Skeletal muscle satellite cell (primary cell): ENCODE data around the gene SPDYE5. TPM values are rescaled to one million over a fixed set of nuclear protein-coding genes. Genes with fewer than 3 reads are reported as not detected.
A peak's percentile ranks its signal among the peaks of the same experiment; 100 is the strongest.
"Not testable (repeated sequence)": the region's sequence is repeated elsewhere in the genome, so short reads cannot be mapped to it uniquely, and the experiment has no call there.

Experiments
- H3K27me3 ChIP-seq: 2 replicates; pipeline ENCODE4 v1.7.0; 2013; ENCODE audit warnings: low read length; ENCODE audit not compliant: control insufficient read depth, insufficient read depth
- H3K36me3 ChIP-seq: 2 replicates; pipeline ENCODE4 v1.7.0; 2013; ENCODE audit warnings: mild to moderate bottlenecking, control low read depth, low read length; ENCODE audit not compliant: insufficient read depth
- H3K4me1 ChIP-seq: 2 replicates; pipeline ENCODE4 v1.7.0; 2013; ENCODE audit warnings: low read length; ENCODE audit not compliant: control insufficient read depth, insufficient read depth
- H3K4me2 ChIP-seq: 2 replicates; pipeline ENCODE4 v1.7.0; 2013; ENCODE audit warnings: mild to moderate bottlenecking, low read length
- H3K4me3 ChIP-seq: 2 replicates; pipeline ENCODE4 v1.7.0; 2013; ENCODE audit warnings: low read length
- H3K9ac ChIP-seq: 2 replicates; pipeline ENCODE4 v1.7.0; 2013; ENCODE audit warnings: mild to moderate bottlenecking, low read depth, low read length, moderate library complexity
- H3K9me3 ChIP-seq: replicated peaks from 2 replicates; pipeline ENCODE4 v1.7.0; 2013; ENCODE audit warnings: mild to moderate bottlenecking, control low read depth, low read length
- total RNA-seq: library from RNA; depleted of rRNA; stranded (reverse); fragments of >200 nt; gene quantifications from 2 replicates; pipeline ENCODE4 v1.2.3, GENCODE V29; 2012; rRNA removed

Gene SPDYE5, protein sequence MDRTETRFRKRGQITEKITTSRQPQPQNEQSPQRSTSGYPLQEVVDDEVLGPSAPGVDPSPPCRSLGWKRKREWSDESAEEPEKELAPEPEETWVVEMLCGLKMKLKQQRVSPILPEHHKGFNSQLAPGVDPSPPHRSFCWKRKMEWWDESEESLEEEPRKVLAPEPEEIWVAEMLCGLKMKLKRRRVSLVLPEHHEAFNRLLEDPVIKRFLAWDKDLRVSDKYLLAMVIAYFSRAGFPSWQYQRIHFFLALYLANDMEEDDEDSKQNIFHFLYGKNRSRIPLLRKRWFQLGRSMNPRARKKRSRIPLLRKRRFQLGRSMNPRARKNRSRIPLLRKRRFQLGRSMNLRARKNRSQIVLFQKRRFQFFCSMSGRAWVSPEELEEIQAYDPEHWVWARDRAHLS
- total RNA-seq: not detected in 2 replicates

GRCh38 chr7:75492020-75492419, at the start of gene SPDYE5:
TSS of gene SPDYE5 (plus strand) at chr7:75492320. CDS start at chr7:75494048, 1,728 bp downstream.
- H3K4me1 ChIP-seq, H3K27me3 ChIP-seq, H3K36me3 ChIP-seq, H3K9ac ChIP-seq, H3K4me3 ChIP-seq, H3K4me2 ChIP-seq, H3K9me3 ChIP-seq: not testable (repeated sequence)

GRCh38 chr7:75442465-75443111, 49.5 kb upstream of the SPDYE5 start:
- Histone ChIP-seq H3K36me3 (peaks cover 27% of the 10 kb centered on the region), H3K4me3 (peak overlapping the region; percentile 69), H3K4me2 (peak overlapping the region; percentile 65), H3K9ac (peak overlapping the region; percentile 79)
- not testable (repeated sequence) for H3K4me1 ChIP-seq, H3K27me3 ChIP-seq, H3K9me3 ChIP-seq

GRCh38 chr7:75449946-75450345, 42.2 kb upstream of the SPDYE5 start:
- not testable (repeated sequence) for H3K4me3 ChIP-seq, H3K4me2 ChIP-seq

DNA sequence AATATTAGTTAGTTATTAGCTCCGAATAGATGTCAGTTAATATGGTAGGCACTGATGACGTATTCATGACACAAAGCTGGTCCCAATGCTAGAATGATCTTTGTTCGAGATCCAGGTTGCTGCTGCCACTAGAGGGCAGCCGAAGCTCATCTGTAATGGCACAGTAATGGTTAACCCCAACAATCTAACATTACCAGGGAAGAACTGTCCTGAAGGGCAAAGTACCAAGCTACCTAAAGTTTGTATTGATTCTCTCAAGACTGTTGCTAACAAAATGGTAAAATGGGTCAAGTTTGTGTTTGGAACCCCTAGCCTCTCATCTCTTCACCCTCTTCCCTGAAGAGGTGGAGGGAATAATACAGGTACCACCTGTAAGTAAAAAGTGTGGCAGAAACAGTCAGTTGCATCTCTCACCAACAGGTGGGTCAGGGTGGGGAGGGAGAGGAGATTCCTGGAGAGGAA, 39.6 kb upstream of the SPDYE5 start:
- not testable (repeated sequence) for H3K9ac ChIP-seq, H3K27me3 ChIP-seq, H3K36me3 ChIP-seq, H3K4me1 ChIP-seq, H3K4me2 ChIP-seq, H3K4me3 ChIP-seq, H3K9me3 ChIP-seq

More at GRCh38 chr7:75449946-75450345, 42.2 kb upstream of the SPDYE5 start:
- H3K4me1 ChIP-seq, H3K9me3 ChIP-seq, H3K36me3 ChIP-seq, H3K27me3 ChIP-seq, H3K9ac ChIP-seq: not testable (repeated sequence)

DNA sequence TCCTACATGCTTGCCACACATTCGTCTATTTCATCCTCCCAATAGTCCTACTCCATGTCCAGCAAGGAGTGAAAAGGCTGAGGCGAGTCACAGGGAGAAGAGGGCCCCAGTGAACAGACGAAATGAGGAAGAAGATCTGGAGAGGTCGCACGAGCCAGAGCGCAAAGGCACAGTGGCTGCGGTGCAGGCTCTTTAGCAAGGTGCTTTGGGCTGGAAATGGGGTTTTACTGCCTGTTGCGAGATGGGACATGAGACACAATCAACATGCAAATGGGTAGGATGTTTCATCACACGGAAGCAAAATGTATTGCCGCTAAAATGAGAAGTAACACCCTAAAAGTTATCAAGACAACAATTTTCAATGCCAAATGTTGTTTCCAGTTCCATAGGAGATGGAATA, 35.7 kb upstream of the SPDYE5 start:
- H3K4me1 ChIP-seq, H3K4me3 ChIP-seq, H3K27me3 ChIP-seq, H3K9me3 ChIP-seq, H3K9ac ChIP-seq, H3K4me2 ChIP-seq, H3K36me3 ChIP-seq: not testable (repeated sequence)

GRCh38 chr7:75458034-75458433, 34.1 kb upstream of the SPDYE5 start:
- H3K4me1 ChIP-seq, H3K36me3 ChIP-seq, H3K4me3 ChIP-seq, H3K9ac ChIP-seq, H3K9me3 ChIP-seq, H3K4me2 ChIP-seq, H3K27me3 ChIP-seq: not testable (repeated sequence)

- not testable (repeated sequence) for H3K9ac ChIP-seq, H3K4me3 ChIP-seq, H3K4me1 ChIP-seq, H3K36me3 ChIP-seq, H3K9me3 ChIP-seq, H3K4me2 ChIP-seq, H3K27me3 ChIP-seq
Measured at GRCh38 chr7:75460541-75460940, 31.6 kb upstream of the SPDYE5 start.

- H3K4me3 ChIP-seq, H3K4me1 ChIP-seq, H3K27me3 ChIP-seq, H3K4me2 ChIP-seq, H3K9me3 ChIP-seq, H3K9ac ChIP-seq: not testable (repeated sequence)
- H3K36me3 ChIP-seq: peaks cover 13% of the 10 kb centered on the region
Measured at GRCh38 chr7:75470166-75470565, 22.0 kb upstream of the SPDYE5 start.

DNA sequence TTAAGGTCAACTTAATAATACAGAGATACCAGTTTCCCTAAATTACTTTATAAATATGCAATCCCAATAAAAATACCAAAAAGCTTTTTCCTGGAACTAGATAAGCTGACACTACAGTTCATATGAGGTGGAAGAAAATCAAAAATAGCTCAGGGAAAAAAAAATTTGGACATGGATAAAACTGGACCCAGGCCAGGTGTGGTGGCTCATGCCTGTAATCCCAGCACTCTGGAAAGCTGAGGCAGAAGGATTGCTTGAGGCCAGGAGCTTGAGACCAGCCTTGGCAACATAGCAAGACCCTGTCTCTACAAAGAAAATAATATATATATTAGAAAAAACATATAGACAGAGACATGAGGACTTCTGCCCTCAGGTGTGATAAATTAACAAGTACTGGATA, 14.7 kb upstream of the SPDYE5 start:
- not testable (repeated sequence) for H3K36me3 ChIP-seq, H3K27me3 ChIP-seq

GRCh38 chr7:75480313-75480712, 11.8 kb upstream of the SPDYE5 start:
- not testable (repeated sequence) for H3K4me1 ChIP-seq, H3K36me3 ChIP-seq, H3K4me3 ChIP-seq, H3K27me3 ChIP-seq, H3K9ac ChIP-seq, H3K4me2 ChIP-seq, H3K9me3 ChIP-seq

More for the DNA sequence above, 14.7 kb upstream of the SPDYE5 start:
- not testable (repeated sequence) for H3K4me3 ChIP-seq, H3K9ac ChIP-seq, H3K4me1 ChIP-seq, H3K9me3 ChIP-seq, H3K4me2 ChIP-seq

GRCh38 chr7:75485355-75485978, 6.7 kb upstream of the SPDYE5 start:
- not testable (repeated sequence) for H3K4me1 ChIP-seq, H3K36me3 ChIP-seq, H3K27me3 ChIP-seq, H3K9me3 ChIP-seq
- peak overlapping the region; percentile 80 for H3K4me2 ChIP-seq
- H3K9ac ChIP-seq: peak overlapping the region; percentile 76
- H3K4me3 ChIP-seq: peak overlapping the region; percentile 68
